ENCODE measurements around the gene TMEM60.

The TMEM60 gene

GRCh38 chr7:77766801-77767605, 31.2 kb downstream of the TMEM60 start:
- DNase-seq: no peak

- DNase-seq: no peak
These were observed 32.1 kb downstream of the TMEM60 start for GRCh38 chr7:77765906-77766800.

- DNase-seq: no peak
These were observed 32.8 kb downstream of the TMEM60 start for GRCh38 chr7:77765481-77765880.

- no peak for DNase-seq
These were observed 37.3 kb downstream of the TMEM60 start for GRCh38 chr7:77760809-77761453.

- DNase-seq: peak; percentile 52
These were observed 38.8 kb downstream of the TMEM60 start for GRCh38 chr7:77759294-77759889.

GRCh38 chr7:77757589-77757988, 40.6 kb downstream of the TMEM60 start:
- DNase-seq: no peak

- no peak for DNase-seq
These were observed 45.1 kb downstream of the TMEM60 start for GRCh38 chr7:77753173-77753572.

GRCh38 chr7:77752016-77752415, 46.2 kb downstream of the TMEM60 start:
- DNase-seq: no peak

GRCh38 chr7:77747718-77748117, 50.5 kb downstream of the TMEM60 start:
- DNase-seq: no peak

- no peak for DNase-seq
These were observed 51.1 kb downstream of the TMEM60 start for GRCh38 chr7:77747178-77747577.

- no peak for DNase-seq
These were observed 51.4 kb downstream of the TMEM60 start for GRCh38 chr7:77746824-77747165.

- DNase-seq: no peak
These were observed 51.9 kb downstream of the TMEM60 start for GRCh38 chr7:77746164-77746823.

- no peak for DNase-seq
These were observed 52.5 kb downstream of the TMEM60 start for GRCh38 chr7:77745746-77746145.

Data from activated naive CD4-positive, alpha-beta T cell treated with anti-CD3 and anti-CD28 coated beads, Interleukin-2, amount 50 U/mL, for 16 hours (primary cell).